Measurements from ENCODE around the gene CHTOP. TPM values are rescaled to one million over a fixed set of nuclear protein-coding genes. Genes with fewer than 3 reads are reported as not detected.

The CHTOP gene
- total and polyA plus RNA-seq, 2 of the 13 experiments (the other 11 are each of a cell fraction or from before 2014, with no cell fraction given) = 38.0 to 51.9 TPM

Small RNAs within 50 kb of the gene (microRNA-seq; reads per million reads assigned to microRNA genes)
- gene MIR8083 = not detected

Small RNAs within 50 kb of the gene (small RNA-seq; reads per million reads assigned to genes)
- 0 reads per million in 3 experiments for gene MIR8083 (ENCODE audit: insufficient read depth in 2 of 3, insufficient read length in 3 of 3, low read depth in 2 of 3, low replicate concordance in 1 of 3)

Other genes with a start within 250 kb of the CHTOP start
- gene S100A8, start 243.0 kb upstream of the CHTOP start, total RNA-seq (2016; rRNA removed; fragmentation: Illumina TruSeq; extraction: Trizol) = not detected in 2 replicates
- not detected in 2 replicates for gene S100A8, start 243.0 kb upstream of the CHTOP start, polyA plus RNA-seq (2011; rRNA removed)
- not detected in 2 replicates for gene S100A7A, start 217.5 kb upstream of the CHTOP start, total RNA-seq (2016; rRNA removed; fragmentation: Illumina TruSeq; extraction: Trizol)
- not detected in 2 replicates for gene S100A7A, start 217.5 kb upstream of the CHTOP start, polyA plus RNA-seq (2011; rRNA removed)
- not detected in 2 replicates for gene S100A7, start 173.4 kb upstream of the CHTOP start, total RNA-seq (2016; rRNA removed; fragmentation: Illumina TruSeq; extraction: Trizol)
- gene S100A7, start 173.4 kb upstream of the CHTOP start, polyA plus RNA-seq (2011; rRNA removed) = not detected in 2 replicates
- gene S100A6, start 98.1 kb upstream of the CHTOP start, total RNA-seq (2016; rRNA removed; fragmentation: Illumina TruSeq; extraction: Trizol) = 85.0 and 87.3 TPM in 2 replicates
- 72.9 and 82.2 TPM in 2 replicates for gene S100A6, start 98.1 kb upstream of the CHTOP start, polyA plus RNA-seq (2011; rRNA removed)
- not detected in 2 replicates for gene S100A5, start 93.1 kb upstream of the CHTOP start, total RNA-seq (2016; rRNA removed; fragmentation: Illumina TruSeq; extraction: Trizol)
- not detected in 2 replicates for gene S100A5, start 93.1 kb upstream of the CHTOP start, polyA plus RNA-seq (2011; rRNA removed)
- gene S100A4, start 88.3 kb upstream of the CHTOP start, total RNA-seq (2016; rRNA removed; fragmentation: Illumina TruSeq; extraction: Trizol) = 20.2 and 24.5 TPM in 2 replicates
- gene S100A4, start 88.3 kb upstream of the CHTOP start, polyA plus RNA-seq (2011; rRNA removed) = 9.6 and 12.9 TPM in 2 replicates
- 2.5 and 2.8 TPM in 2 replicates for gene S100A3, start 84.8 kb upstream of the CHTOP start, total RNA-seq (2016; rRNA removed; fragmentation: Illumina TruSeq; extraction: Trizol)
- 3.6 and 4.5 TPM in 2 replicates for gene S100A3, start 84.8 kb upstream of the CHTOP start, polyA plus RNA-seq (2011; rRNA removed)
- 1.2 and 1.4 TPM in 2 replicates for gene S100A2, start 68.2 kb upstream of the CHTOP start, total RNA-seq (2016; rRNA removed; fragmentation: Illumina TruSeq; extraction: Trizol)
- gene S100A2, start 68.2 kb upstream of the CHTOP start, polyA plus RNA-seq (2011; rRNA removed) = 1.2 and 1.4 TPM in 2 replicates
- 46.0 and 51.2 TPM in 2 replicates for gene S100A16, start 20.9 kb upstream of the CHTOP start, total RNA-seq (2016; rRNA removed; fragmentation: Illumina TruSeq; extraction: Trizol)
- gene S100A16, start 20.9 kb upstream of the CHTOP start, polyA plus RNA-seq (2011; rRNA removed) = 195 and 203 TPM in 2 replicates
- gene S100A14, start 17.7 kb upstream of the CHTOP start, total RNA-seq (2016; rRNA removed; fragmentation: Illumina TruSeq; extraction: Trizol) = 1.4 and 2.0 TPM in 2 replicates
- 7.7 and 10.8 TPM in 2 replicates for gene S100A14, start 17.7 kb upstream of the CHTOP start, polyA plus RNA-seq (2011; rRNA removed)
- 89.5 and 115 TPM in 2 replicates for gene S100A13, start 6.6 kb upstream of the CHTOP start, total RNA-seq (2016; rRNA removed; fragmentation: Illumina TruSeq; extraction: Trizol)
- gene S100A13, start 6.6 kb upstream of the CHTOP start, polyA plus RNA-seq (2011; rRNA removed) = 172 TPM in 2 replicates
- 120 and 151 TPM in 2 replicates for gene S100A1, start 5.6 kb upstream of the CHTOP start, total RNA-seq (2016; rRNA removed; fragmentation: Illumina TruSeq; extraction: Trizol)
- gene S100A1, start 5.6 kb upstream of the CHTOP start, polyA plus RNA-seq (2011; rRNA removed) = 238 and 251 TPM in 2 replicates
- 25.7 and 34.3 TPM in 2 replicates for gene SNAPIN, start 24.6 kb downstream of the CHTOP start, total RNA-seq (2016; rRNA removed; fragmentation: Illumina TruSeq; extraction: Trizol)
- gene SNAPIN, start 24.6 kb downstream of the CHTOP start, polyA plus RNA-seq (2011; rRNA removed) = 21.7 and 23.9 TPM in 2 replicates
- 366 and 491 TPM in 2 replicates for gene ILF2, start 36.9 kb downstream of the CHTOP start, total RNA-seq (2016; rRNA removed; fragmentation: Illumina TruSeq; extraction: Trizol)
- gene ILF2, start 36.9 kb downstream of the CHTOP start, polyA plus RNA-seq (2011; rRNA removed) = 206 and 292 TPM in 2 replicates
- gene NPR1, start 44.6 kb downstream of the CHTOP start, total RNA-seq (2016; rRNA removed; fragmentation: Illumina TruSeq; extraction: Trizol) = not detected in 2 replicates
- gene NPR1, start 44.6 kb downstream of the CHTOP start, polyA plus RNA-seq (2011; rRNA removed) = not detected in 2 replicates
- gene INTS3, start 94.0 kb downstream of the CHTOP start, total RNA-seq (2016; rRNA removed; fragmentation: Illumina TruSeq; extraction: Trizol) = 14.7 and 17.2 TPM in 2 replicates
- 27.2 and 28.2 TPM in 2 replicates for gene INTS3, start 94.0 kb downstream of the CHTOP start, polyA plus RNA-seq (2011; rRNA removed)
- 1.3 and 4.3 TPM in 2 replicates for gene SLC27A3, start 141.3 kb downstream of the CHTOP start, total RNA-seq (2016; rRNA removed; fragmentation: Illumina TruSeq; extraction: Trizol)
- 5.2 and 10.3 TPM in 2 replicates for gene SLC27A3, start 141.3 kb downstream of the CHTOP start, polyA plus RNA-seq (2011; rRNA removed)

Measured in HepG2 (cell line).